HepG2 (cell line): ENCODE data around the gene IL16. TPM values are rescaled to one million over a fixed set of nuclear protein-coding genes. Genes with fewer than 3 reads are reported as not detected.

Experiments
- ATAC-seq: fragments of 200-7000 bp; cut with Tn5 transposase; 3 replicates; pipeline ENCODE4 v1.9.1; 2020; ENCODE audit warnings: mild to moderate bottlenecking, moderate library complexity
- BruUV-seq: library from RNA; stranded (reverse); fragments of 400-500 nt; replicated peaks from 2 replicates; lab custom pipeline; 2021; lab: Mats Ljungman, UMichigan
- CTCF ChIA-PET: fragments of 300-600 bp; formaldehyde crosslinking; extraction: SDS; loops from one replicate; lab custom pipeline; 2021; ENCODE audit warnings: low total read pairs, inconsistent platforms, low intra/inter-chr PET ratio; lab: Yijun Ruan, JAX
- POLR2A ChIA-PET: fragments of 350-600 bp; sonication (Branson Sonifier 250); formaldehyde crosslinking; loops from one replicate; lab custom pipeline; 2020; ENCODE audit warnings: antibody characterized with exemption, inconsistent platforms; lab: Yijun Ruan, JAX
- DNase-seq: peaks from one replicate; pipeline ENCODE4 v3.0.0-alpha.2; 2015; ENCODE audit warnings: low spot score
- FAIRE-seq: peaks from 3 replicates; lab custom pipeline; 2011; peaks lifted over from hg19 to GRCh38; lab: Jason Lieb, UNC
- H2AFZ ChIP-seq: one replicate; pipeline ENCODE4 v1.6.1; 2011; ENCODE audit warnings: low read length, inconsistent platforms
- H3K27ac ChIP-seq: fragments of 300-600 bp; 3 replicates; pipeline ENCODE4 v1.8.0; 2011; ENCODE audit warnings: mixed run types, mild to moderate bottlenecking, mixed read lengths, low read length, inconsistent platforms; ENCODE audit not compliant: insufficient read depth; ENCODE audit errors: extremely low read length
- H3K27me3 ChIP-seq, 2 experiments: fragments of 200-600 bp in 1 of 2; 2 replicates in 1 of 2; 3 replicates in 1 of 2; pipeline versions ENCODE4 v1.6.0 to v1.8.0; 2011; ENCODE audit warnings: low read length in 2 of 2, mild to moderate bottlenecking in 2 of 2, moderate library complexity in 2 of 2, inconsistent platforms in 1 of 2; ENCODE audit not compliant: insufficient read depth in 2 of 2, control insufficient read depth in 1 of 2
- H3K36me3 ChIP-seq, 2 experiments: fragments of 200-600 bp in 1 of 2; replicated peaks in 1 of 2; 2 replicates in 1 of 2; 3 replicates in 1 of 2; pipeline versions ENCODE4 v1.5.1 to v1.8.0; 2011; ENCODE audit warnings: low read length in 2 of 2, inconsistent platforms in 1 of 2; ENCODE audit not compliant: insufficient read depth in 2 of 2, control insufficient read depth in 1 of 2
- H3K4me1 ChIP-seq: 2 replicates; pipeline ENCODE4 v1.5.1; 2012; ENCODE audit warnings: low read length, inconsistent platforms; ENCODE audit not compliant: insufficient read depth
- H3K4me2 ChIP-seq: 2 replicates; pipeline ENCODE4 v1.6.0; 2011; ENCODE audit warnings: low read depth, low read length, inconsistent platforms
- H3K4me3 ChIP-seq, 3 experiments: fragments of 200-600 bp in 1 of 3; sonication (generic), shearing (Covaris generic) in 1 of 3; replicated peaks in 1 of 3; 2 replicates each; pipeline ENCODE4 v1.5.1; 2011 to 2016; ENCODE audit warnings: low read length in 3 of 3, inconsistent platforms in 2 of 3, low read depth in 2 of 3, mild to moderate bottlenecking in 2 of 3, control low read depth in 1 of 3, mixed read lengths in 1 of 3; ENCODE audit not compliant: insufficient read depth in 1 of 3
- H3K79me2 ChIP-seq: one replicate; pipeline ENCODE4 v1.6.1; 2011; ENCODE audit warnings: low read length, inconsistent platforms; ENCODE audit not compliant: insufficient read depth
- H3K9ac ChIP-seq: 2 replicates; pipeline ENCODE4 v1.6.0; 2011; ENCODE audit warnings: mild to moderate bottlenecking, low read depth, low read length, inconsistent platforms; ENCODE audit not compliant: insufficient read depth
- H3K9me3 ChIP-seq: 2 replicates; pipeline ENCODE4 v1.5.1; 2012; ENCODE audit warnings: mild to moderate bottlenecking, low read length
- H4K20me1 ChIP-seq: 2 replicates; pipeline ENCODE4 v1.6.0; 2011; ENCODE audit warnings: inconsistent platforms, mild to moderate bottlenecking, low read length, moderate library complexity; ENCODE audit not compliant: insufficient read depth
- ARID5B ChIP-seq: IDR thresholded peaks from 2 replicates; pipeline ENCODE4 v1.4.0; 2020; ENCODE audit warnings: mild to moderate bottlenecking, missing genetic modification reagents
- FLYWCH1 ChIP-seq: sonication (generic); formaldehyde crosslinking; IDR thresholded peaks from 2 replicates; pipeline ENCODE4 v1.8.1; 2023; ENCODE audit warnings: mild to moderate bottlenecking, missing genetic modification reagents
- IKZF1 ChIP-seq: fragments of 450-650 bp; IDR thresholded peaks from 2 replicates; pipeline ENCODE4 v1.7.1; 2016
- SNAPC4 ChIP-seq: sonication (generic); formaldehyde crosslinking; IDR thresholded peaks from 2 replicates; pipeline ENCODE4 v1.4.0; 2020; ENCODE audit warnings: mild to moderate bottlenecking, missing genetic modification reagents
- ZBTB38 ChIP-seq: sonication (generic); formaldehyde crosslinking; IDR thresholded peaks from 2 replicates; pipeline ENCODE4 v1.5.1; 2020; ENCODE audit warnings: mild to moderate bottlenecking, missing genetic modification reagents
- ZFP36L1 ChIP-seq: sonication (generic); formaldehyde crosslinking; IDR thresholded peaks from 2 replicates; pipeline ENCODE4 v1.8.0; 2022; ENCODE audit warnings: mild to moderate bottlenecking, missing genetic modification reagents, moderate library complexity
- ZNF253 ChIP-seq: sonication (generic); formaldehyde crosslinking; IDR thresholded peaks from 2 replicates; pipeline ENCODE4 v1.8.0; 2022; ENCODE audit warnings: mild to moderate bottlenecking, missing genetic modification reagents, borderline replicate concordance
- ZNF282 ChIP-seq: fragments of 450-650 bp; IDR thresholded peaks from 2 replicates; pipeline ENCODE4 v1.6.1; 2018; ENCODE audit not compliant: partially characterized antibody
- ZNF292 ChIP-seq: sonication (generic); formaldehyde crosslinking; IDR thresholded peaks from 2 replicates; pipeline ENCODE4 v1.8.1; 2022; ENCODE audit warnings: mild to moderate bottlenecking, low read depth, missing genetic modification reagents, borderline replicate concordance
- ZNF569 ChIP-seq: sonication (generic); formaldehyde crosslinking; IDR thresholded peaks from 2 replicates; pipeline ENCODE4 v1.5.0; 2020; ENCODE audit warnings: mild to moderate bottlenecking, missing genetic modification reagents, moderate library complexity, borderline replicate concordance
- ZNF792 ChIP-seq: IDR thresholded peaks from 2 replicates; pipeline ENCODE4 v1.6.1; 2016
- ZSCAN12 ChIP-seq: sonication (generic); formaldehyde crosslinking; IDR thresholded peaks from 2 replicates; pipeline ENCODE4 v1.9.0; 2021; ENCODE audit warnings: mild to moderate bottlenecking, missing genetic modification reagents
- WGBS: methylation state at CpG from one replicate; pipeline ENCODE4 v1.1.6; 2017; ENCODE audit warnings: low lambda C conversion rate; 5-methylcytosine and 5-hydroxymethylcytosine counted together
- in situ Hi-C: cut with HindIII; loops from 2 replicates; pipeline ENCODE4 v1.10.0; 2017; ENCODE audit warnings: low pct_unique_long_range_greater_than_20kb; ENCODE audit not compliant: extremely low pct_ligation_motif_present
- intact Hi-C: fragments of 100-400 bp; cut with micrococcal nuclease; formaldehyde crosslinking; loops from one replicate; pipeline ENCODE4 v1.10.0; 2022; ENCODE audit not compliant: unreplicated experiment
- polyA plus RNA-seq, 8 experiments: library from polyadenylated mRNA; depleted of rRNA in 3 of 8; stranded (reverse) in 7 of 8; unstranded in 1 of 8; fragments of >200 nt; fragmentation: Illumina TruSeq in 4 of 8; extraction: Trizol in 4 of 8; gene quantifications; 2 replicates each; pipeline versions ENCODE4 v1.2.1 to v1.2.3, GENCODE V29; 2011 to 2016; ENCODE audit warnings: low read depth in 4 of 8, missing spikeins in 1 of 8, mixed read lengths in 1 of 8; ENCODE audit not compliant: insufficient read depth in 1 of 8
- total RNA-seq, 5 experiments: library from RNA; depleted of rRNA; stranded (reverse); fragments of >200 nt; fragmentation: Illumina TruSeq; extraction: Trizol; gene quantifications; 2 replicates each; pipeline ENCODE4 v1.2.3, GENCODE V29; 2016; ENCODE audit warnings: low read depth in 1 of 5
- TF ChIP-seq, protein P1 (sequence below): sonication (generic); formaldehyde crosslinking; IDR thresholded peaks from 2 replicates; pipeline ENCODE4 v1.9.0; 2021; ENCODE audit warnings: missing genetic modification reagents, borderline replicate concordance
- TF ChIP-seq, protein P2 (sequence below): sonication (generic); formaldehyde crosslinking; IDR thresholded peaks from 2 replicates; pipeline ENCODE4 v1.5.0; 2020; ENCODE audit warnings: mild to moderate bottlenecking, missing genetic modification reagents, borderline replicate concordance

The IL16 gene
- total and polyA plus RNA-seq, 2 of the 13 experiments (the other 11 are each of a cell fraction or from before 2014, with no cell fraction given), result 0.03 TPM; not detected in 1

GRCh38 chr15:81178365-81178764, 18.3 kb upstream of the IL16 start:
- 2% methylated on average over 2 of the region's 2 CpGs for WGBS
- H3K27me3 ChIP-seq, result peaks cover 0 to 10% of the 10 kb centered on the region in 2 experiments; a peak in 2 of 5 replicates
- in situ Hi-C loops (no loop called here), intact Hi-C loops (no loop called here)
- H3K36me3 ChIP-seq, result no peaks in the 10 kb centered on the region
- no peak overlapping the region for H3K4me2 ChIP-seq
- H3K9ac ChIP-seq, result no peak overlapping the region
- no peaks in the 10 kb centered on the region for H3K9me3 ChIP-seq
- no peaks in the 10 kb centered on the region for H3K79me2 ChIP-seq
- POLR2A ChIA-PET, result no interaction called here
- no TSS peak for BruUV-seq
- H4K20me1 ChIP-seq, result no peaks in the 10 kb centered on the region
- ATAC-seq, result no peak
- no peaks in the 10 kb centered on the region for H3K4me1 ChIP-seq
- CTCF ChIA-PET, result no interaction called here
- H2AFZ ChIP-seq, result no peak overlapping the region
- no peak overlapping the region for H3K27ac ChIP-seq
- H3K4me3 ChIP-seq, result no peak overlapping the region
- DNase-seq, result no peak
- FAIRE-seq, result no peak
- no peak for TF ChIP-seq IKZF1
- TF ChIP-seq, protein P1, sequence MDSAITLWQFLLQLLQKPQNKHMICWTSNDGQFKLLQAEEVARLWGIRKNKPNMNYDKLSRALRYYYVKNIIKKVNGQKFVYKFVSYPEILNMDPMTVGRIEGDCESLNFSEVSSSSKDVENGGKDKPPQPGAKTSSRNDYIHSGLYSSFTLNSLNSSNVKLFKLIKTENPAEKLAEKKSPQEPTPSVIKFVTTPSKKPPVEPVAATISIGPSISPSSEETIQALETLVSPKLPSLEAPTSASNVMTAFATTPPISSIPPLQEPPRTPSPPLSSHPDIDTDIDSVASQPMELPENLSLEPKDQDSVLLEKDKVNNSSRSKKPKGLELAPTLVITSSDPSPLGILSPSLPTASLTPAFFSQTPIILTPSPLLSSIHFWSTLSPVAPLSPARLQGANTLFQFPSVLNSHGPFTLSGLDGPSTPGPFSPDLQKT (CRISPR knock-in tag), result no peak
- TF ChIP-seq ZNF282, result no peak
- no peak for TF ChIP-seq ZFP36L1 (CRISPR knock-in tag)
- TF ChIP-seq, protein P2, sequence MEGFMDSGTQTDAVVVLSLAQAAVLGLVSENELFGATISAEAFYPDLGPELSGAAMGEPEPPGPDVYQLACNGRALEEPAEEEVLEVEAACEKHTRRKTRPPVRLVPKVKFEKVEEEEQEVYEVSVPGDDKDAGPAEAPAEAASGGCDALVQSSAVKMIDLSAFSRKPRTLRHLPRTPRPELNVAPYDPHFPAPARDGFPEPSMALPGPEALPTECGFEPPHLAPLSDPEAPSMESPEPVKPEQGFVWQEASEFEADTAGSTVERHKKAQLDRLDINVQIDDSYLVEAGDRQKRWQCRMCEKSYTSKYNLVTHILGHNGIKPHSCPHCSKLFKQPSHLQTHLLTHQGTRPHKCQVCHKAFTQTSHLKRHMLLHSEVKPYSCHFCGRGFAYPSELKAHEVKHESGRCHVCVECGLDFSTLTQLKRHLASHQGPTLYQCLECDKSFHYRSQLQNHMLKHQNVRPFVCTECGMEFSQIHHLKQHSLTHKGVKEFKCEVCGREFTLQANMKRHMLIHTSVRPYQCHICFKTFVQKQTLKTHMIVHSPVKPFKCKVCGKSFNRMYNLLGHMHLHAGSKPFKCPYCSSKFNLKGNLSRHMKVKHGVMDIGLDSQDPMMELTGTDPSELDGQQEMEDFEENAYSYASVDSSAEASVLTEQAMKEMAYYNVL (CRISPR knock-in tag), result no peak
- TF ChIP-seq ZSCAN12 (CRISPR knock-in tag), result no peak
- TF ChIP-seq SNAPC4 (CRISPR knock-in tag), result no peak
- no peak for TF ChIP-seq ARID5B
- no peak for TF ChIP-seq FLYWCH1 (CRISPR knock-in tag)
- no peak for TF ChIP-seq ZBTB38 (CRISPR knock-in tag)
- TF ChIP-seq ZNF292, result no peak
- TF ChIP-seq ZNF792 (CRISPR knock-in tag), result no peak
- no peak for TF ChIP-seq ZNF253 (CRISPR knock-in tag)
- no peak for TF ChIP-seq ZNF569 (CRISPR knock-in tag)
